GM18951 (cell line): ENCODE results near the gene SPEF1.

ENCODE experiments used
- POLR2A ChIP-seq: IDR thresholded peaks from 4 replicates; pipeline ENCODE4 v1.6.1; 2011; ENCODE audit warnings: mild to moderate bottlenecking; ENCODE audit not compliant: insufficient read length, insufficient read depth; ENCODE audit errors: extremely low read depth
- in situ Hi-C: fragments of 300-500 bp; cut with MboI; formaldehyde crosslinking; loops from one replicate; pipeline ENCODE4 v1.12.0; 2022; ENCODE audit warnings: low sequenced_read_pairs, mixed read lengths, inconsistent platforms; ENCODE audit not compliant: unreplicated experiment

The SPEF1 gene

GRCh38 chr20:3787324-3788014 is 6.2 kb upstream of the SPEF1 start:
- no peak for TF ChIP-seq POLR2A
- in situ Hi-C loops = no loop called here

- in situ Hi-C loops = no loop called here
- peak; percentile 67 for TF ChIP-seq POLR2A
These were observed 5.5 kb upstream of the SPEF1 start, which contains the start of gene CENPB for GRCh38 chr20:3786665-3787323. TSS of gene CENPB (minus strand) at chr20:3786740. CDS start at chr20:3786483, 257 bp downstream.

GRCh38 chr20:3786126-3786484 is 4.9 kb upstream of the SPEF1 start:
- no peak for TF ChIP-seq POLR2A
- in situ Hi-C loops = no loop called here

- no peak for TF ChIP-seq POLR2A
- in situ Hi-C loops = no loop called here
These were observed 4.2 kb upstream of the SPEF1 start for GRCh38 chr20:3785240-3786125.

- in situ Hi-C loops = no loop called here
- no peak for TF ChIP-seq POLR2A
These were observed 3.6 kb upstream of the SPEF1 start for GRCh38 chr20:3784863-3785239.

GRCh38 chr20:3784216-3784853 is 3.1 kb upstream of the SPEF1 start:
- no peak for TF ChIP-seq POLR2A
- in situ Hi-C loops = no loop called here

GRCh38 chr20:3783511-3784195 is 2.4 kb upstream of the SPEF1 start:
- TF ChIP-seq POLR2A = no peak
- in situ Hi-C loops = no loop called here

- in situ Hi-C loops = no loop called here
- no peak for TF ChIP-seq POLR2A
These were observed 1.8 kb upstream of the SPEF1 start for GRCh38 chr20:3783068-3783489.

- in situ Hi-C loops = no loop called here
- no peak for TF ChIP-seq POLR2A
These were observed 1.3 kb upstream of the SPEF1 start for GRCh38 chr20:3782597-3782996.

GRCh38 chr20:3778976-3779375 is 2.3 kb downstream of the SPEF1 start:
- no peak for TF ChIP-seq POLR2A
- in situ Hi-C loops = no loop called here

GRCh38 chr20:3777716-3778629 is 3.3 kb downstream of the SPEF1 start:
- TF ChIP-seq POLR2A = no peak
- in situ Hi-C loops = no loop called here

GRCh38 chr20:3777381-3777715 is 3.9 kb downstream of the SPEF1 start:
- in situ Hi-C loops = no loop called here
- no peak for TF ChIP-seq POLR2A
